Skeletal muscle tissue (tissue), 4 donors: ENCODE measurements around the gene SBF2. TPM values are rescaled to one million over a fixed set of nuclear protein-coding genes. Genes with fewer than 3 reads are reported as not detected.

Experiments used
- H3K27ac ChIP-seq: one replicate; pipeline ENCODE4 v1.7.0; 2013; ENCODE audit warnings: mild to moderate bottlenecking, low read depth, low read length, inconsistent platforms
- H3K27me3 ChIP-seq, 3 donors: one replicate each; pipeline ENCODE4 v1.7.0; 2013; ENCODE audit warnings: low read length in 3 of 3; ENCODE audit not compliant: control insufficient read depth in 3 of 3, insufficient read depth in 3 of 3
- H3K36me3 ChIP-seq, 3 donors: one replicate each; pipeline ENCODE4 v1.7.0; 2013; ENCODE audit warnings: low read length in 3 of 3; ENCODE audit not compliant: control insufficient read depth in 3 of 3, insufficient read depth in 3 of 3
- H3K4me1 ChIP-seq, 3 donors: one replicate each; pipeline ENCODE4 v1.7.0; 2013; ENCODE audit warnings: low read length in 3 of 3, mild to moderate bottlenecking in 3 of 3; ENCODE audit not compliant: control insufficient read depth in 3 of 3, insufficient read depth in 3 of 3
- H3K4me3 ChIP-seq, 3 donors: one replicate each; pipeline ENCODE4 v1.7.0; 2013; ENCODE audit warnings: low read length in 3 of 3
- H3K9ac ChIP-seq, 3 donors: one replicate each; pipeline ENCODE4 v1.7.0; 2013; ENCODE audit warnings: low read length in 3 of 3, mild to moderate bottlenecking in 3 of 3, moderate library complexity in 2 of 3, low read depth in 1 of 3
- H3K9me3 ChIP-seq, 3 donors: one replicate each; pipeline ENCODE4 v1.7.0; 2013; ENCODE audit warnings: low read length in 3 of 3; ENCODE audit not compliant: control insufficient read depth in 3 of 3
- total RNA-seq: library from RNA; depleted of rRNA; stranded (reverse); fragments of >200 nt; gene quantifications from one replicate; pipeline ENCODE4 v1.2.3, GENCODE V29; 2014
- donor health status: Osteomylitis.

SBF2 gene
- 34.4 TPM for total RNA-seq

DNA sequence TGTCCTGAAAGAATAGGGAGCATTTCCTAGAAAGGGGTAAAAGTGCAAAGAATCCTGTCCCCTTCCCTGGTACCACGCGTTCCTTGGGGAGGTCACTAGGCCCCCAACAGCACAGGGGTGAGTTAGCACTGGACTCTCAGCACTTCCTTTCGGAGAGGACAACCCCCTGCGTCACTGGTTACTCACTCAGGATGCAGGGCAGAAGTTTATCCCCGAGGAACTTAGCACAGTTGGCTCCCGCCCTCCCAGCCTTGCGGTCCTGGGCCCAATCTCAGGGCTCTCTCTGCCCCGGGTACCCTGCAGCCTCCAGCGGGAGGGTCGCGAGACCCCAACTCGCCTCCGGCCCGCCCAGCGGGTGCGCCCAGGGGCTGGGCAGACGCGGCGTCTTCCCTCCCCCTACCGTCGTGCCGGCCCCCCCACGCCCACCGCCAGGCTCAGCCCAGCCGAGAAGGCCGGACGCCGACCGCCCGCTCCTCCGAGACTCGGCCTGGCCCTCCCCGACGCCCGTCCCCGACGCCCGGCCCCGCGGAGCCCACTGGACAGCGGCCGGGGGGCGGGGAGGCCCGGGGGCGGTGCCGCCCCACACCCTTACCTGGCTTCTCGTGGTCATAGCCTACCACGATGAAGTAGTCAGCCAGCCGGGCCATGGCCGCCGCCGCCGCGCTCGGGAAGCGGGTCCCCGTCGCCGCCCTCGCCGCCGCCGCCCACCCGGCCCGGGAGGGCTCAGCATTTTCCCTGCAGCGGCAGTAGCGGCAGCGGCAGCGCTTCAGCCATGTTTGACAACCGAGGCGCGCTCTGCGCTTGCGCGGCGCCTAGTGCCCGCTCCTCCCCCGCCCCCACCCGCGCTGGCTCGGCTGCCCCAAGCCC lies at the start of gene SBF2:
Gene SBF2, minus strand, starts transcription at position 797 of the 867 bp plus-strand sequence. Its CDS starts 150 bp downstream, at position 647.
- Histone ChIP-seq H3K27me3 (no peaks in the 10 kb centered on the region), H3K4me1 (peaks cover 6 to 21% (median 10%) of the 10 kb centered on the region in 3 donors)

GRCh38 chr11:10338287-10338686 lies 44.3 kb upstream of the SBF2 start:
- no peaks in the 10 kb centered on the region for H3K27me3 ChIP-seq
- H3K4me3 ChIP-seq, result no peak overlapping the region
- no peaks in the 10 kb centered on the region for H3K36me3 ChIP-seq
- H3K27ac ChIP-seq, result no peak overlapping the region
- H3K4me1 ChIP-seq, result peaks cover 0 to 5% (median 0%) of the 10 kb centered on the region in 3 donors
- H3K9me3 ChIP-seq, result no peaks in the 10 kb centered on the region
- H3K9ac ChIP-seq, result no peak overlapping the region

More for the DNA sequence above, at the start of gene SBF2:
- Histone ChIP-seq H3K4me3 (peak within 1 kb of the TSS; percentile 77 to 87 (median 84)), H3K9me3 (no peaks in the 10 kb centered on the region), H3K9ac (peak within 1 kb of the TSS; percentile 80 to 84 (median 80)), H3K36me3 (no peaks in the 10 kb centered on the region), H3K27ac (peak within 1 kb of the TSS; percentile 89)

DNA sequence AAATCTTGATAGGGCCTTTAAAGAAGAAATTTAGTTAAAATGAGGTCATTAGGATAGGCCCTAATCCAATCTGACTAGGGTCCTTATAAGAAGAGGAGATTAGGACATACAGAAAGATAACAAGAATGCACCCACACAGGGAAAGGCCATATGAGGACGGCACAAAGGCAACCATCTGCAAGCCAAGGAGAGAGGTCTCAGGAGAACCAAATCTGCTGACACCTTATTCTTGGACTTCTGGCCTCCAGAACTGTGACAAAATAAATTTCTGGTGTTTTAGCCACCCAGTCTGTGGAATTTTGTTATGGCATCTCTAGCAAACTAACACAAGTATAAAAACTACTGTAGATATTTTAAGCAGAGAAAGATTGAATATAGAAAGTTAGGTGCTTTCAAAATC lies 39.5 kb upstream of the SBF2 start:
- H3K4me3 ChIP-seq, result no peak overlapping the region
- no peak overlapping the region for H3K9ac ChIP-seq
- H3K9me3 ChIP-seq, result peaks cover 0 to 1% (median 0%) of the 10 kb centered on the region in 3 donors
- H3K36me3 ChIP-seq, result no peaks in the 10 kb centered on the region
- H3K4me1 ChIP-seq, result peaks cover 0 to 5% (median 4%) of the 10 kb centered on the region in 3 donors
- H3K27me3 ChIP-seq, result no peaks in the 10 kb centered on the region
- H3K27ac ChIP-seq, result no peak overlapping the region

GRCh38 chr11:10331548-10332289 lies 37.7 kb upstream of the SBF2 start:
- Histone ChIP-seq H3K9me3 (peaks cover 0 to 1% (median 0%) of the 10 kb centered on the region in 3 donors), H3K9ac (no peak overlapping the region), H3K27me3 (no peaks in the 10 kb centered on the region), H3K27ac (no peak overlapping the region), H3K4me3 (no peak overlapping the region), H3K36me3 (no peaks in the 10 kb centered on the region), H3K4me1 (peaks cover under 1 to 13% (median 6%) of the 10 kb centered on the region in 3 donors)

DNA sequence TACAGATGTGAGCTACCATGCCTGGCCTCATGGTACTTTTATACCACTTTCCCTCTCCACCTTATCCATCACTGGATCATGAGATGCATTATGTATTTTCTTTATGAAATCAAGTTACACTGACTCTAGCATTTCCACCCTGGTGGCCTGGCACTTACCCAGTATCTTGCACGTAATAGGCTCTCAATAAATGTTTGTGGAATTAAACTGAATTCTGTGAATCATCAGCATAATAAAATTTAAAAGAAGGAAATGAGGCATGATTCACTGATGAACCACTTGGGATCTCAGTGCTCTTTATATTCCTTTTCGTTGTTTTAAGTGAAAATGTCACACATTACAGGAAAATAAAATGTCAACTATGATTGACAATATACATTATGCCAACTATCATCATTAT lies 35.9 kb upstream of the SBF2 start:
- Histone ChIP-seq H3K27me3 (no peaks in the 10 kb centered on the region), H3K9ac (no peak overlapping the region), H3K27ac (peak overlapping the region; percentile 8), H3K9me3 (peaks cover 0 to 1% (median 0%) of the 10 kb centered on the region in 3 donors), H3K36me3 (no peaks in the 10 kb centered on the region), H3K4me3 (no peak overlapping the region), H3K4me1 (peaks cover 5 to 14% (median 13%) of the 10 kb centered on the region in 3 donors)

- Histone ChIP-seq H3K4me3 (no peak overlapping the region), H3K27ac (peak overlapping the region; percentile 50), H3K4me1 (peaks cover 5 to 14% (median 13%) of the 10 kb centered on the region in 3 donors)
These were observed 35.3 kb upstream of the SBF2 start for GRCh38 chr11:10329356-10329755.

DNA sequence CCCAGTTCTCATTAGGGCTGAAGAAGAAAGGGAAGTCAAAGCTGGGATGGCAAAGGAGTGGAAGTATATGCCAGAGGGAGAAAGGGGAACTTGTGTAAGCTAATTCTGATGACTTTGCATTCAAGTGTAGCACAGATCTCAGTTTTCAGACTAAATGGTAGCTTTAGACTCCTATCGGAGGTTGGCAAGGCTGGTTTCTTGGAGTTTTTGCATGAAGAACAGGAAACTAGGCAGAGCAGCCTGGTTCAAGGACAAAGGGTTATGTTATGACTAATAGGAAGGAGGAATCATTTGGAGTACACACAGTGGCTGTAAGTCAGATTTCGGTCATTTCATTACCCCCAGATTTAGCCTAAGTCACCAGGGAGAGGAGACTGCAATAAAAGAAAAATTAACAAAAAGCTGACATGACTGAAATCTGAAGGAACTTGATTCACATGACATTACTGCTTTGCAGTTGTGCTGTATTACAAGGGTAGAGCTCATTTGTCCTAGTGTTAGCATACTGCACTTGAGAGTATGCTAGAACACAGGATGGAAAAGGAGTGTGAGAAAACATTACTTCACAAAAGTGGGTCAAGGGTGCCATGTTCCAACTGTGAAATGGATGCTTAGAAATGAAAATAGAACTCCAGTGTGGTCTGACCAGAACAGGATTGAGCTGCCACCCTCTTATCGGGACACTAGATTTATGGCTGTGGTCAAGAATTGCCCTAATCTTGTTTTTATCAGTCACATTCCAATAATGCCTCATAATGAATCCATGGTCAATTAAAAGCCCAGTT lies 34.5 kb upstream of the SBF2 start:
- no peak overlapping the region for H3K9ac ChIP-seq
- peak overlapping the region; percentile 50 for H3K27ac ChIP-seq
- peaks cover 5 to 14% (median 13%) of the 10 kb centered on the region in 3 donors for H3K4me1 ChIP-seq
- no peak overlapping the region for H3K4me3 ChIP-seq
- H3K36me3 ChIP-seq, result no peaks in the 10 kb centered on the region
- no peaks in the 10 kb centered on the region for H3K27me3 ChIP-seq
- peaks cover 0 to 1% (median 0%) of the 10 kb centered on the region in 3 donors for H3K9me3 ChIP-seq

More at GRCh38 chr11:10329356-10329755, 35.3 kb upstream of the SBF2 start:
- no peaks in the 10 kb centered on the region for H3K36me3 ChIP-seq
- H3K9me3 ChIP-seq, result peaks cover 0 to 1% (median 0%) of the 10 kb centered on the region in 3 donors
- no peaks in the 10 kb centered on the region for H3K27me3 ChIP-seq
- H3K9ac ChIP-seq, result no peak overlapping the region

- Histone ChIP-seq H3K9me3 (no peaks in the 10 kb centered on the region), H3K27me3 (no peaks in the 10 kb centered on the region), H3K4me3 (no peak overlapping the region), H3K27ac (peak overlapping the region; percentile 19), H3K4me1 (peaks cover 12 to 15% (median 14%) of the 10 kb centered on the region in 3 donors), H3K9ac (no peak overlapping the region), H3K36me3 (no peaks in the 10 kb centered on the region)
These were observed 33.2 kb upstream of the SBF2 start for GRCh38 chr11:10327254-10327653.
